Inflammatory macrophage (primary cell): ENCODE data around the gene TEX261.

Experiments used
- DNase-seq, 2 donors: peaks; one replicate each; pipeline ENCODE4 v3.0.0-alpha.2; 2020 to 2022

Gene TEX261

DNA sequence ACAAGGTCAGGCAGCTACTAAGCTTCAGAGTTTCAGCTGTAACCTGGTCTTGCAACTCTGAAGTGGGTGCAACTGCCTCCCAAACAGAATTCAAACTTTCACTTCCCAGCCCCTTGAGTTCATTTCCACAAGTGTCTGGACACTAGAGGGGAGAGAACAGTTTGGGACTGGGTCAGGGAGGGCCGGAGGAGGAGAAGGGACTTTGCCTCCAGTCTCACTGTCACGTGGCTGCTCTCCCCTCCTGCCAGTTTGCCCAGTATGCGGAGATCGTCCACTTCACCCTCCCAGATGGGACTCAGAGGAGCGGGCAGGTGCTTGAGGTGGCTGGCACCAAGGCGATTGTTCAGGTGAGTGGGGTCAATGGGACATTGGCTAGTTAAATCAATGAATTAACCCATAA lies 36.9 kb downstream of the TEX261 start:
- DNase-seq = no peak

DNA sequence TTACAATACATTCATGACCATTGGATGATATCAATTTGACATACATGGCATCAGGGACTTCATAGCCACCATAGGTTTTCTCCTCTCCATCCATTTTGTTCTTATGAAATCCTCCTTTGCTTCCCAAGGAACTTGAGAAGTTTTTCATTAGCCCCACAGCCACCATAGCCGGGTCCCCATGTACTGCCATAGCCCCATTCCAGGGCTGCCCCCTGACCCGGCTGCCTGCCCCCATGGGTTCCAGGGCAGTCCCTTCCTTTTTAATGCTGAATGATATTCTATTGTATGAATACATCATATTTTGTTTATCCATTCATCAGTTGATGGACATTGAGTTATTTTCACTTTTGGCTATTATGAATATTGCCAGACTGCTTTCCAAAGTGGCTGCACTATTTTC lies 38.5 kb downstream of the TEX261 start:
- no peak for DNase-seq

DNA sequence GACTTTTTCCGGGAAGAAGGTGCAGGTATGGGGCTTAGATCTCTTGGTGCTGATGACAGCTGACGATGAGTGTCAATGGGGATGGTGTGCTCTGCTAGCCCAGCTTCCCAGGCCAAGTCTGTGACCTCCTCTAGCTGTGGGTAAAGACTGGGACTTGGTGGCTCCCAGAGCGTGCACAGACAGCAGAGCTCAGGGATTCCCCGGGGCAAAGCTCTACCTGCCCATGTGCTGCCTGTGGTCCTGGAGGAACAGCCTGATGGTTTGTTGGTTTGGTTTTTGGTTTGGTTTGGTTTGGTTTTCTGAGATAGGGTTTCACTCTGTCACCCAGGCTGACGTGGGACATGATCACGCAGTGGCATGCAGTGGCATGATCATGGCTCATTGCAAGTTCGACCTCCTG lies 39.8 kb downstream of the TEX261 start:
- no peak for DNase-seq

DNA sequence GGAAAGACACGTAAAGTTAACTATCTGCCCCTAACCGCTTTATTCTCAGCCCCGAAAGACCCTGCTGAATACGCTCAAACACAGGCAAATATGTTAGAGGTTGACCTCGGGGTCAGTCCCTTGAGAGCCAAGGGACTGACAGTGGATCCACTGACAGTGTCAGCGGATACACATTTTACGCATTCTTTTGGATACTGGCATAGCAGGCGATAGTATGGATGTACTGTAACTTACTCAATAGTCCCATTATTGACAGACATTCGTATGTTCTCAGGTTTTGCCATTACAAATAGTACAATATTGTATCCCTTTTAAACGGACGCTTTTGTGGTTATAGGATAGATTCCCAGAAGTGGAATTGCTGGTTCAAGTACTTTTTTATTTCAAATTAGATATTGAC lies 45.6 kb downstream of the TEX261 start:
- DNase-seq = no peak

DNA sequence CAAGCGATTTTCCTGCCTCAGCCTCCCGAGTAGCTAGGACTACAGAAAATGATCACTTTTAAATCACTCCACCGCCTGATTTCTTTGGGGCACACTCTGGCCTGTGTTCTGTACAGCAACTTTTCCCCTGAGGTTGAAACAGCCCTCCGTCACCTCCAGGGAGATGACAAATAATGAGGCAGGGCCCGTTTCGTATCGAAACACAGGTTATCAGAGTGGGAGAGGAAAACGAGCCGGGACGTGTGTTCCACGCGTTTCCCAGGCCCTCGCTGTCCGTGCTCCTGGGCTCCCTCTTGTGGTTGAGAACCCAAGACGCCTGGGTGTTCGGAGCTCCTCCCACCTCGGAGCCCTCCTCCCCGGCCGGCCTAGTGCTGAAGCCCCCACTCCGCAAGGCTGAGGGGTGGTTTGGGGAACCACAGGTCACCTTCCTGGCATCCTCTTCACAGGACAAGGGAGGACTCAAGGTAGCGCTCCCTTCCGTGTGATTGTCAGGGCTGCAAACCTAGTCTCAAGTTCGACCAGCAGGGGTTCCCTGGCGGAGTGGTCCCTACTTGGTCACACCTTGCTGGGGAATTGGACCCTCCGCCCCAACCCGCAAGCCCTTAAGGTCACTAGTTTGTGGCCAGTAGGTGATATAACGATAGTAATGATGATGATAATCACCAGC lies 46.2 kb downstream of the TEX261 start:
- DNase-seq = peak; percentile 65 to 77

DNA sequence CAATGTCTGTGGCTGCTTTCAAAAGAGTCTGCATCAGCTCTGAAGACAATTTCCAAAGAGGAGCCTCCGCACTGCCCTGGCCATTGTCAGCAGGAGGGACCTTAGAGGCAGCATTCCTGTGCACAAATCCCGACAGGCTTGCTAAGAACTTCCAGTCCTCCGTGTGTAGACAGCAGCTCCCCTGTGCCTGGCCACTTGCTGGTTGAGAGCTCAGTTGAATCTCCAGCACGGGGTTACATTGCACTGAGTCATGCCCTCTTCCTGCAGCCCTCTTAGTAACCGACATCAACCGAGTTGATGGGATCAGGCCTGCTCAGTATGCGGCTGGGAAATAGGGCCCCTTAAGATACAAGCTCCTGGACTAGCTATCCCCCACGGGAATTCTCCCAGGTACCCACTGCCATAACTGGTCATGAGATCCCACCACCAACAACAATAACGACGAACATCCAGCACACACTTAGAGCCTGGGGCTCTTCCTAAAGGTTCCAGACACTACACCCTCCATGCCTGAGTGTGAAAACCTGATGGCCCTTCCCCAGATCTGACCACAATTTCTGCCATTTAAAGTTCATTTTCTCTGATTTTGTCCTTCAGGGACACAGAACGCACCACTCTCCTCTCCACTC lies 47.0 kb downstream of the TEX261 start:
- DNase-seq = no peak

DNA sequence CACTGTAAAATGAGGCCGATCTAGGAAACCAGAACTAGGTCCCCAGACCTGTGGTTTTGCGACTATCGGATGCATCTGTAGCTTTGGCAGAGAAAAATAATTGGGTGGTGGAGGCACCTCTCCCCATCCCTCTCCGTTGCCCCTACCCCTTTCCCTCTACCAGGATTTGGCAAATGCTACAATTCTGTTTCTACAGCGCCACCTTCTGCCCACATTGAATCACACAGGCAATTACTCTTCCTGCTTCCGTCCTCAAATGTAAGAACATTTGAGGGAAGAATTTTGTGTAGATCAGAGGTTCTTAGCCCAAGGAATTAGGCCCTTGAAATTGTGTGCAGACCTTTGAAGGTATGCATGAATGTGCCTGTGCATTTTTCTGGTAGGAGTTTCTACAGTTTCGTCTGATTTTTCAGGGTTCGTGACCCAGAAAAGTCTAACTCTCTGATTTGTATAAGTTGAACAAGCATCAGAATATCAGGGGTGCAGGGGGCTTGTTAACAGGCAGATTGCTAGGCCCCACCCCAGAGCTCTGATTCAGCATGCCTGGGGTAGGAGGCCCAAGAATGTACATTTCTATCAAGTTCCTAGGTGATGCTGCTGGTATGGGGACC lies 47.7 kb downstream of the TEX261 start:
- peak; percentile 61 to 63 for DNase-seq

DNA sequence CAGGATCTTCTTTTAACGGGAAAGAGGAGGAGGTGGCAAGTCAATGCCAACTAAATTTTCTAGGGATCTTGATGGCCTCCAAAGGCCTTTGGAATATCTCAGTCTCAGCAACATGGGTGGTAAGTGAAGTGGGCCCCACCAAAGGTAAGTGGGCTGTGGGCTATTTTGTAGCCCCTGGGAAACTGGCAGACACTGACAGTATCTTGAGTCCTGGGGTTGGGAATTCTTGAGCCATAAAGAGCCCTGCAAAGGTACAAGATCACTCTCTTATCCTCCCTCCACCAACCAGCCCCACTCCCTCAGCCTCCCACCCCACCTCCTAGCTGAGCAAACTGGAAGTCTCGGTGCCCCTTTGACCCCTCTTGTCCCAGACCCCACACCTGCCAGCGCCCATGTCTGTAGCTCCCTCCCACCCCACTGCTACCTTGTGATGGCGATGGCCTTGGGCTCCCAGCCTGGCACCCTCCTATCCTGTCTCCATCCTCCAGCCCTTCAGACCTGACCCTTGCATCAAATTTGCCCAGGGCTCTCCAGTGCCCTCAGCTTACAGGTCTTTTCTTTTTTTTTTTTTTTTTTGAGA lies 50.5 kb downstream of the TEX261 start:
- no peak for DNase-seq

DNA sequence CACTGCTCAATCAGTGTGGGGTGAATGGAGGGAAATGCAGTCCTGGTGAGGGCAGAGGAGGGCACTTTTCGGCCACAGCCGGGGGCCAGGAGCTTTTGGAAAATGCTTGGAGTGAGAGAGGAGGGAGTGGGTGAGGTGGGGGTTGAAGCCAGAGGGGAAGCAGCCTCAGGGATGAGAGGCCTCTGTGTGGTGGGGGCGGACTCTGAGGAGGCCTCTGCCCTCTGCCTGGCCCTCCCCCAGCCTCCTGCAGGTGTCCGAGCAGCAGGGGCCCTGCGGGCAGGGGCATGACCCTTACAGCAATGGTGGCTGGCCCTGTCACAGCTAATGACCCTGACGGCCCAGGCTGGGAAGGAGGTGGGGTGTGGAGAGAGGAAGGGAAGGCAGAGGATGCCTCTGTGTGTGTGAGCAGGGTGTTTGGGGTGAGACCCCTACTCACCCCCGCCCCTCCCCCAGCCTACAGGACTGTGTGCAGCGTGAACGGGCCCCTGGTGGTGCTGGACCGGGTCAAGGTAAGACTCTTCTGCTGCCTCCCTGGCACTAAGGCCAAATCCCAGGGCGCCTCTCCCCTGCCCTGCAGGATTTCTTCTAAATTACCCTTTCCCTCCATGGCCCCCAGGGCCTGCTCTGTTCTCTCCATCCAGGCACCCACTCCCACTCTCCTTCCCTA lies 51.3 kb downstream of the TEX261 start:
- DNase-seq = no peak

DNA sequence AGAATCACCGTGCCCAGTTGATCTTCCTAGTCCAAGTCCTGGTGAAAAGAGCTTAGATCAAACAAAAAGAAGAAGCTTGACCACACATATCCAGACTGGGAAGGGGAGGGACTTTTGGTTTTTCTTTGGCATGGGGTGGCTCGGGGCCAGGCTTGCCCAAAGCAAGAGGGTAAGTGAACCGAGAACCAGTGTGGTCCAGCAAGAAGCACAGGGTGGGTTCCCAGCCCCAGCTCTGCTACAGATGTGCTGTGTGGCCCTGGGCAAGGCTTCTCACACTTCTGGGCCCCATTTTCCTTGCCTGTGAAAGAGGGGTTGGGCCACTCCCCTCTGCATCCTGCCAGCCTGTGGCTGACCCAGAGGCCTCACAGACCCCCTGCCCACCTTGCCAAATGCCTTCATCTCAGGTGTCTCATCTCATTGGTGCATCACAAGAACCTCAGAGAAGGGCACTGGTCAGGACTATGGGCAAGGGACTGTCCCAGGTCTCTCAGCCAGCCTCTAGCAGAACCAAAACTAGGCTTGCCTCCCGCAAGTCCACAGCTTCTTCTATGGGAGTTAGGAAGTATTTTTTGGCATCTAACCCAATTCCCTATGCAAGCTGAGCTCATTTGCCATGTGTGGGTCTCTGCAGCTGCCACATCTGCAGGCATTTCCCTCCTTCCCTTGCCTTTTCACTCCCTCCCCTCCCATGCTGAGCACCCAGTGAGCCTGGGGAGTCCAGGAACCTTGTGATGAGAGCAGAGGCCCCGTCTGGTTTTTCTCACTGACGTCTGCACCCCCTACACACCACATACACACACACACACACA lies 52.1 kb downstream of the TEX261 start:
- no peak for DNase-seq

DNA sequence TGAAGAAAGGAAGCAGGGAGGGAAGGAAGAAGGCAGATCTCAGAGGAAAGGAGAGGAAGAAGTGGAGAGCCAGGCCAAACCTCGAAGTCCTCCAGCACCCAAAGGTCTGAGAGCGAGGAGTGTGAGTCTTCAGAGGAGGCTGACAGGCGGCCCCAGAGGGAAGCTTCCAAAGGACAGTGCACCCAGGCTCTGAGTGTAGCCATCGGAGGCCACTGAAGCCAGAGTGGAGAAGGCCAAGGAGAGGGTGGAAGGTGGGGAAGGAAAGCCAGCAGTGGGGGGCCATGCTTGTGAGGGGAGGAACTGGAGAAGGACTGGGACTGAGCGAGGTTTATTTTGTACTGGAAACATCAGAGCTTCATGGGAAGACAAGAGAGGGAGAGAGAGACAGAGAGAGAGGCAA lies 53.0 kb downstream of the TEX261 start:
- DNase-seq = no peak

DNA sequence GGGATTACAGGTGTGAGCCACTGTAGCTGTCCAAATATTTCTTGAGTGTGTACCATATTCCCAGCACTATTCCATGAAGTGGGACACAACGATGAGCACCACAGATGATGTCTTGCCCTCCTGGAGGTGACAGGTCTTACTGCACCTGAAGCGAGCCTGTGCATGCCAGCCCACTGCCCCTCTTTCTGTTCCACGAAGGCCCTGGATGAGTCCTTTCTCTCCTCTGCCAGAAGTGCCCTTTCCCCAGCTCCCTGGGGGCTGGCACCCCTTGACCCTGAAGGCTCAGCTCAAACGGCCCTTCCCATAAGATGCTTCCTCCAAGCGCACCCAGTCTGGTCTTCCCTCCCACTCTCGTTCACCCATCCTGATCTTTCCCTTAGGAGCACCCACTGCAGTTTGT lies 53.5 kb downstream of the TEX261 start:
- DNase-seq = no peak

DNA sequence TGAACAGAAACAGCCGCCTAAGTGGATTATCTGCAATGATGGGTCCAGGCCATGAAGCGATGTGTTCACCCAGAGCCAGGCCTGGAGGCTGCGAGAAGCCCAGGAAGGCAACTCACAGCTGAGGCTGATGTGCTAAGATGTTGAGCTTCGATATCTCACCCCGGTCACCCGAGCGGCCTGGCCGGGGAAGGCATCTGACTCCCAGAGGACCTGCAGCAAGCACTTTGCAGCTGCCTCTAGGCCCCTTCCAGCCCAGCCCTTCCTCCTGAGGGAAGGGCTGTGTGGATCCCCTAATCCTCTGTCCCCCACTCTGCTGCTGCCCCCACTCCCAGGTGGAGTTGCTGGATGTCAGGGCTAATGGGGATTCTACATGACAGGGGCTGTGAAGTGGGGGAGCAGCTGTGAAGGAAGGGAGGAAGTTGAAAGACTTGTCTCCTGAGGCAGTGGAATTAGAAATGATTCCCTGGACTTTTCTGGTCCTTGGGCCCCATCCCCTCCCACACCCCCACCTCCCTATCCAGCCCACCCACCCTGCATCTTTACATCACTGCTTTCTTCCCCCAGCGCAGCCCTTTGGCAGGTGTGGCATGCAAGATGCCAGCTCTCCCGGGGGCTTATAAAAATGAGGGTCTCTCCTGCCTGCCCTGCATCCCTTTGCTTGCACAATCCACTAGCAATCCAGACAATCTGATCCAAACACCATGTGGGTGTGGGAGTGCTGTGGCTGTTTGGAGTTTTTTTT lies 54.7 kb downstream of the TEX261 start:
- DNase-seq = no peak

DNA sequence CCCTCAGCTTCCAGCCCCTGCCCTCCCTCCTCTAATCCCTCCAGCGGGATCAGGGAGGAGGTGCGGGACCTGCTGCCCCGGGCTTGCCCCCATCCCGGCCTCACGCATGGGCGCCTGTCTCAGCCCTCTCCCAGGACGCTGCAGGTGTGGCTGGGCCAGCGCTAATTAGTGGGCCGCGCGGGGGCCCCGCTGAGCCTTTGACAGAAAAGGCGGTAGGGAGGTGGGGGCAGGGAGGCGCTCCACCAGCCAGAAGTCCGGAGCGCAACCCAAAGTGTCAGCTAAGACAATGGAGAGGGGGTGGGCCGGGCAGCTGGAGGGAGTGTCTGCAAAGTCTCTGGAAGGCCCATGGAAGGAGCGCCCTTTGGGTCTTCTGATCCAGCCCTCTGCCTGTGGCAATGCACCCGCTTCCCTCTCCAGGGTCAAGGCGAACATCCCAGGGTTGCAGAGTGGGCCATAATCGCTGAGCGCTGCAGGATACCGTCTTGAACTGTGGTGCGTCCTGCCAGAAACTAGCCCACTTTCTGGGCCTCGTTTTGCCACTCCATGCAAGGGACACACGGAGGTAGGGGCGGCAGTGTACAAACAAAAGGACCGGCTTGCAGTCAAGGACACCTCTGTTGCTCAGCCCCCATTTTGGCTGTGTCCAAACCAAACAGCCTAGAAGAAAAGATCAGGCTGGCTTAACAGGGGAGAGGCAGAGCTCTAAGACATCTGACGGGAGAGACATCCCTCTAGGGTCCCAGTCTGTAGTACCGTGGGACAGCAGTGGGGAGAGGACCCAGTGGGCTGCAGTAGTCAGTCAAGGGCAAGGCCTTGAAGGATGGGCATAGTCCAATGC lies 55.5 kb downstream of the TEX261 start:
- no peak for DNase-seq

DNA sequence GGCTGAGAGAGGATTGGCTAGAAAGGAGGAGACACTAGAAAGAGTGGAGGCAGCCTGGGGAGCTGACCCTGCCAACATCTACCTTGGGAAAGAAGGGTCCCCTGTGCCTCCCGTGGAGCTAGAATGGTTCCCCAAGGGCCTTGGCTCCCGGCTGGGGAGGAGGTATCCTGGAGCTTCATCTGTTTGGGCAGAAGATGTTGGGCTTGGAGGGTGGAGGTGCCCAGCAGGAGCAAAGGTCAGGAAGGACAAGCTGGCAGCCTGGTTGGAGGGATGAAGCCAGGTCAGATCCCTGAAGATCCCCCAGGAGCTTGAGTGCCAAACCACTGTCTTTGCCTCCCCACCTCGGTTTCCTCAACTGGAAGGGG lies 56.1 kb downstream of the TEX261 start:
- DNase-seq = no peak

DNA sequence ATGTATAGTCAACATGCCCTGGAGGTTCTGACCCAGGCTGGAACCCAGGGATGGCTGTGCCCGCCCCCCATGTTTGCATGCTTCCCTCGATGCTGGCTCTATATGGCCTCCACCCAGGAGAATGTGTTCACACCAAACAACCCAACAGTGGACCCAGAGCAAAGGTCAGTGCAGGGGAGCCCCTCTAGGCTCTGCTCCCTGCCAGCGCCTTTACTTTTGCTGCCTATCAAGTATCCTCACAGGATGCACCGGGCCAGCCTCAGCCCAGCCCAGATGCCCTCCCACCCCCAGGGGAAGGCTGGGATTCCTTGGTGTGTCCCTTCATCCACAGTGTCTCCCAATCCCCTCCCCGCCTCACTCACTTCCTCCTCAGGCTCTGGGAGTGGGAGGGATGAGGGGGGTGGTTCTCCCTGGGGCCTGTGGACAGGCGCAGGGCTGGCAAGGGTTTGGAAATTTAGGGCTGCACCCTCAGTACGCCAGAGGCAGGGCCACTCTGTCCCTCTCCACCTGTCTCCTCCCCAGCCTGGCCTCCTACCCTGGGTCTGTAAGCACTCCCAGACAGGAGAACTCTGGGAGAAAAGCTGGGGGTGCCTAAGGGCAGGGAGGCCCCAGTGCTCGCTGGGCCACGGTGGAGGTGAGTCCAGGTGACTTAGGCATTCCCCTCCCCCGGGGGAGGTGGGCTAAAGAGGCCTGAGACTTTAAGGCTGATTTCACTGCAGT lies 56.6 kb downstream of the TEX261 start:
- no peak for DNase-seq

DNA sequence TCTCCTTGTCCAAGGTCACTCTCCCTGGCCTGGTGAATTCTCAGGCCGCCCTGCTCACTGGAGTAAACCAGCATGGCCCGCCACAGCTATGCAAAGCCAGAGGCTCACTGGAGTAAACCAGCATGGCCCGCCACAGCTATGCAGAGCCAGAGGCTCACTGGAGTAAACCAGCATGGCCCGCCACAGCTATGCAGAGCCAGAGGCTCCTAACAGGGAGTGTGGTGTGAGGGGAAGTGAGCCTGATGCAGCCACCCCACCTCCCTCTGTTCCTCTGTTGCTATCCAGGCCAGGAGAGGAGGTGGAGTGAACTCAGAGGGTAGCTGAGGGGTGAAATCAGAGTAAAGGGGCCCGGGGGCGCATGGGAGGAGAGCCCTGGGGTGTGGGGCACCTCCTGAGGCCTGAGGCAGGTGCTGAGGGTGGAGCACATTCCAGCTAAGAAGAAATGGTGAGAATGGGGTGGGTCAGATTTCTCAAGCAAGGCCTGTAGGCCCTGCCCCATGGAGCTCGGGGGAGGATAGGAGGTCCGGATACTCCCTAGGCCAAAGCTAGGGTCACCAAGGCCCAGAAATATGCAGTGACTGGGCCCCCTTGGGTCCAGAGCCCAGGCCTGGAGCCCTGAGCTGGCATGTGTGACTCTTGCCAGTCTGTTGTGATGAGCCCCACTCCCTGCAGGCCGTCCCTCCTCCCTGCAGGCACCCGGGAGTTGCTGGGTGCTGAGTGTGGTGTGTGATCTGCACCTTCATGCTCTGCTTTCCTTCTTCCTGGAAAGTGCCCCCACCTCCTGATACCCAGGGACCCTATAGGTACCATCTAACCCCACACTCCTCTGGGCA lies 57.5 kb downstream of the TEX261 start:
- DNase-seq = no peak

DNA sequence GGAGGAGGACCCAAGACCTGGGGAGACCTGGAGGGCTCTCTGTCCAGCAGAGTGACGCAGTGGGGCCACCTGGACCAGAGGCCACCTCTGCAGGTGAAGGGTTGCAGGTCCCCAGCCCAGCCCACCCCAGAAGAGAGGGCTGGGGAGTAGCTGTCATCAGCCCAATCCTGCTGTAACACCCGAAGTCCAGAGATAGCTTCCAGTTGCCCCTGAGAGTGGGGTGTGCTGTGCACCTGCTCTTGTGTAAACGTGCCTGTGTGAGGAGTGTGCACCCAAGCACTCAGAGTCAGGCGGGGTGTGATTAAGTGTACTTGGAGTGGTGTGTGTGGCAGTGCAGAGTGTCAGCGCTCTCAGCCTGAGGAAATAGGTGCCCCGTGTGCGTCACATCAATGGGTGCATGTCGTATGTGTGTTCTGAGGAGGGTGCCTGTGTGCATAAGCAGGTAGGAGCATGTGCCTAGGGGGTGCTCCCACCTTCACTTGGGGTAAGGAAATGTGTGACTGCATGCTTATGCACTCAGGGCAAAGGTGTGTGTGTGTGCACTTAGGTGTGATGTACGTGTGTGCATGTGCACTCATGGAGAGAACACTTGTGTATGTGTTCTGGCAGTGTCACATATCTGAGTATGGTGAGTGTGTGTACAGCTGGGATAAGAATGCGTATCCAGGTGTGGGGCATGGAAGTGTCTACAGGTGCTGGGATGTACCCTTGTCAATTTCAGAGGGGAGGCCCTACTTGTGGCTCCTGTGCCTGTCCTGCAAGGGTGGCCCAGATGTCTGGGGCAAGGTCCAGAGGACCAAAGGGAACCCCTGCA lies 58.3 kb downstream of the TEX261 start:
- DNase-seq = no peak
